MM.1S (cell line): ENCODE data around the gene CACHD1.

Experiments used
- DNase-seq: peaks from one replicate; pipeline ENCODE4 v3.0.0-alpha.2; 2015
- H2AFZ ChIP-seq: fragments of 300-600 bp; sonication (generic); 2 replicates; pipeline ENCODE4 v1.6.0; 2016; ENCODE audit warnings: antibody characterized with exemption, low read length
- H3F3A ChIP-seq: fragments of 300-600 bp; sonication (generic); 2 replicates; pipeline ENCODE4 v1.6.1; 2016; ENCODE audit warnings: mild to moderate bottlenecking, antibody characterized with exemption, low read length, moderate library complexity, mixed read lengths; ENCODE audit not compliant: insufficient read depth
- H3K27ac ChIP-seq: fragments of 300-600 bp; sonication (generic); 2 replicates; pipeline ENCODE4 v1.5.1; 2016; ENCODE audit warnings: mild to moderate bottlenecking, low read length
- H3K27me3 ChIP-seq: fragments of 300-600 bp; sonication (generic); replicated peaks from 2 replicates; pipeline ENCODE4 v1.6.0; 2016; ENCODE audit warnings: low read length; ENCODE audit not compliant: insufficient read depth
- H3K36me3 ChIP-seq: fragments of 300-600 bp; sonication (generic); replicated peaks from 2 replicates; pipeline ENCODE4 v1.6.1; 2016; ENCODE audit warnings: mild to moderate bottlenecking, low read length, mixed read lengths; ENCODE audit not compliant: insufficient read depth
- H3K4me1 ChIP-seq: fragments of 300-600 bp; sonication (generic); 2 replicates; pipeline ENCODE4 v1.6.1; 2016; ENCODE audit warnings: low read length, mixed read lengths
- H3K4me2 ChIP-seq: fragments of 300-600 bp; sonication (generic); 2 replicates; pipeline ENCODE4 v1.6.0; 2016; ENCODE audit warnings: low read depth, low read length
- H3K4me3 ChIP-seq: fragments of 300-600 bp; sonication (generic); 2 replicates; pipeline ENCODE4 v1.5.1; 2016; ENCODE audit warnings: low read length, mixed read lengths
- H3K79me2 ChIP-seq: fragments of 300-600 bp; sonication (generic); 2 replicates; pipeline ENCODE4 v1.6.1; 2016; ENCODE audit warnings: mixed run types, low read length, mixed read lengths
- H3K9ac ChIP-seq: fragments of 300-600 bp; sonication (generic); 2 replicates; pipeline ENCODE4 v1.6.1; 2016; ENCODE audit warnings: low read length, mixed read lengths
- H3K9me2 ChIP-seq: fragments of 300-600 bp; sonication (generic); replicated peaks from 2 replicates; pipeline ENCODE4 v1.6.1; 2016; ENCODE audit warnings: mild to moderate bottlenecking, low read length, mixed read lengths; ENCODE audit not compliant: insufficient read depth
- H3K9me3 ChIP-seq: fragments of 300-600 bp; sonication (generic); replicated peaks from 2 replicates; pipeline ENCODE4 v1.6.1; 2016; ENCODE audit warnings: mild to moderate bottlenecking, low read length, mixed read lengths; ENCODE audit not compliant: insufficient read depth
- H4K20me1 ChIP-seq: fragments of 300-600 bp; sonication (generic); 2 replicates; pipeline ENCODE4 v1.6.1; 2016; ENCODE audit warnings: mild to moderate bottlenecking, low read length, moderate library complexity, mixed read lengths; ENCODE audit not compliant: insufficient read depth
- CTCF ChIP-seq: fragments of 300-600 bp; sonication (generic); IDR thresholded peaks from 2 replicates; pipeline ENCODE4 v1.5.1; 2016; ENCODE audit warnings: antibody characterized with exemption, low read length, mixed read lengths
- EZH2 ChIP-seq: fragments of 300-600 bp; sonication (generic); optimal IDR thresholded peaks from 2 replicates; pipeline ENCODE3; 2017; ENCODE audit warnings: low read depth, mild to moderate bottlenecking, antibody characterized with exemption, low read length, mixed read lengths
- EZH2phosphoT487 ChIP-seq: fragments of 300-600 bp; sonication (generic); IDR thresholded peaks from 2 replicates; pipeline ENCODE4 v1.6.1; 2018; ENCODE audit warnings: antibody characterized with exemption, low read length

Gene CACHD1

GRCh38 chr1:64677532-64677931 lies 207.6 kb downstream of the CACHD1 start:
- H3K36me3 ChIP-seq = no peaks in the 10 kb centered on the region

GRCh38 chr1:64678366-64678765 lies 208.4 kb downstream of the CACHD1 start:
- H3K27me3 ChIP-seq = no peaks in the 10 kb centered on the region
- H3K9ac ChIP-seq = no peak overlapping the region
- H3K27ac ChIP-seq = no peak overlapping the region
- no peak overlapping the region for H3K4me3 ChIP-seq
- H3K4me1 ChIP-seq = no peaks in the 10 kb centered on the region
- H3K9me2 ChIP-seq = no peaks in the 10 kb centered on the region
- TF ChIP-seq EZH2phosphoT487 = no peak
- H2AFZ ChIP-seq = no peak overlapping the region
- no peaks in the 10 kb centered on the region for H3F3A ChIP-seq
- no peaks in the 10 kb centered on the region for H3K36me3 ChIP-seq
- H3K4me2 ChIP-seq = no peak overlapping the region
- no peak for DNase-seq
- H3K9me3 ChIP-seq = no peaks in the 10 kb centered on the region
- H3K79me2 ChIP-seq = no peaks in the 10 kb centered on the region
- no peaks in the 10 kb centered on the region for H4K20me1 ChIP-seq

More at GRCh38 chr1:64677532-64677931, 207.6 kb downstream of the CACHD1 start:
- TF ChIP-seq CTCF (no peak), EZH2phosphoT487 (no peak), EZH2 (no peak)
- Histone ChIP-seq H3K27ac (no peak overlapping the region), H3K4me1 (no peaks in the 10 kb centered on the region), H3K4me2 (no peak overlapping the region), H3K9me2 (no peaks in the 10 kb centered on the region), H2AFZ (no peak overlapping the region), H3F3A (no peaks in the 10 kb centered on the region), H3K9ac (no peak overlapping the region), H3K9me3 (no peaks in the 10 kb centered on the region), H4K20me1 (no peaks in the 10 kb centered on the region), H3K27me3 (no peaks in the 10 kb centered on the region), H3K79me2 (no peaks in the 10 kb centered on the region), H3K4me3 (no peak overlapping the region)
- DNase-seq = no peak

GRCh38 chr1:64679177-64679576 lies 209.2 kb downstream of the CACHD1 start:
- Histone ChIP-seq H3K4me3 (no peak overlapping the region), H3K27ac (no peak overlapping the region), H3F3A (no peaks in the 10 kb centered on the region), H3K4me1 (no peaks in the 10 kb centered on the region), H2AFZ (no peak overlapping the region), H3K27me3 (no peaks in the 10 kb centered on the region), H3K4me2 (no peak overlapping the region), H3K9me2 (no peaks in the 10 kb centered on the region), H3K79me2 (no peaks in the 10 kb centered on the region), H4K20me1 (no peaks in the 10 kb centered on the region), H3K9me3 (no peaks in the 10 kb centered on the region), H3K36me3 (no peaks in the 10 kb centered on the region), H3K9ac (no peak overlapping the region)
- no peak for DNase-seq
- TF ChIP-seq CTCF (no peak), EZH2phosphoT487 (no peak), EZH2 (no peak)

- no peak for DNase-seq
- Histone ChIP-seq H3F3A (no peaks in the 10 kb centered on the region), H3K4me1 (no peaks in the 10 kb centered on the region), H3K9me3 (no peaks in the 10 kb centered on the region), H3K36me3 (no peaks in the 10 kb centered on the region), H3K79me2 (no peaks in the 10 kb centered on the region), H3K4me2 (no peak overlapping the region), H3K4me3 (no peak overlapping the region), H3K9me2 (no peaks in the 10 kb centered on the region), H3K27ac (no peak overlapping the region), H2AFZ (no peak overlapping the region), H3K27me3 (no peaks in the 10 kb centered on the region), H4K20me1 (no peaks in the 10 kb centered on the region), H3K9ac (no peak overlapping the region)
- TF ChIP-seq CTCF (no peak), EZH2phosphoT487 (no peak), EZH2 (no peak)
Observed at GRCh38 chr1:64680599-64680998, 210.7 kb downstream of the CACHD1 start.
